Adrenal gland (tissue), 5 donors: ENCODE results near the gene NDC80.

Source experiments
- POLR2A ChIP-seq, 2 donors: fragments of 450-650 bp; IDR thresholded peaks; one replicate each; pipeline ENCODE4 v1.6.1; 2017; ENCODE audit warnings: antibody characterized with exemption in 2 of 2, mild to moderate bottlenecking in 2 of 2, moderate library complexity in 1 of 2
- TF ChIP-seq, protein P1 (sequence below), 6 experiments: fragments of 450-650 bp in 4 of 6; fragments of 200-600 bp in 2 of 6; sonication (generic) in 1 of 6; IDR thresholded peaks; 1 replicate in 5 of 6; 2 replicates in 1 of 6; pipeline versions ENCODE4 v1.5.1 to v1.8.0; 2016 to 2021; ENCODE audit warnings: antibody characterized with exemption in 6 of 6, mild to moderate bottlenecking in 2 of 6, moderate library complexity in 1 of 6
- donor health status: DM: no; HTN: no; CAD: no.

DNA sequence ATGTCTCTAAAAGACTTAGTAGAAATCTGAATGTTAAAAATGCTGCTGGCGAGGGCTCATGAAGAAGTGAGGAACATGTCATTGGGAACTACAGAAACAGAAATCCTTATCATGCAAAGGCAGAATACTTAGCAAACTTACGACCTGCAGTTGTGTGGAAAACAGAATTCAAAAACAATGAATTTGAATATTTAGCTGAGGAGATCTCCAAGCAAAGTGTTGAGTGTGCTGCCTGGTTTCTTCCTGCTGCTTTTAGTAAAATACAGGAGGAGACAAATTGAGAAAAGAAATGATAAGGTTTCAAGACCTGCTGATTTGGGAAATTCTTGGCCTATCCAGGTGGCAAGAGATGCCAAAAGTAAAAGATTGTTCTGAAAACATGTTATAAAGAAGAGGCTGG, 38.6 kb upstream of the NDC80 start:
- TF ChIP-seq POLR2A (IDR thresholded peaks at IDR 0.05): no peak
- TF ChIP-seq, protein P1, sequence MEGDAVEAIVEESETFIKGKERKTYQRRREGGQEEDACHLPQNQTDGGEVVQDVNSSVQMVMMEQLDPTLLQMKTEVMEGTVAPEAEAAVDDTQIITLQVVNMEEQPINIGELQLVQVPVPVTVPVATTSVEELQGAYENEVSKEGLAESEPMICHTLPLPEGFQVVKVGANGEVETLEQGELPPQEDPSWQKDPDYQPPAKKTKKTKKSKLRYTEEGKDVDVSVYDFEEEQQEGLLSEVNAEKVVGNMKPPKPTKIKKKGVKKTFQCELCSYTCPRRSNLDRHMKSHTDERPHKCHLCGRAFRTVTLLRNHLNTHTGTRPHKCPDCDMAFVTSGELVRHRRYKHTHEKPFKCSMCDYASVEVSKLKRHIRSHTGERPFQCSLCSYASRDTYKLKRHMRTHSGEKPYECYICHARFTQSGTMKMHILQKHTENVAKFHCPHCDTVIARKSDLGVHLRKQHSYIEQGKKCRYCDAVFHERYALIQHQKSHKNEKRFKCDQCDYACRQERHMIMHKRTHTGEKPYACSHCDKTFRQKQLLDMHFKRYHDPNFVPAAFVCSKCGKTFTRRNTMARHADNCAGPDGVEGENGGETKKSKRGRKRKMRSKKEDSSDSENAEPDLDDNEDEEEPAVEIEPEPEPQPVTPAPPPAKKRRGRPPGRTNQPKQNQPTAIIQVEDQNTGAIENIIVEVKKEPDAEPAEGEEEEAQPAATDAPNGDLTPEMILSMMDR (IDR thresholded peaks at IDR 0.05): no peak
